H1 (cell line): ENCODE data around the gene RER1. TPM values are rescaled to one million over a fixed set of nuclear protein-coding genes. Genes with fewer than 3 reads are reported as not detected.

Experiments used
- CBX5 ChIP-seq: fragments of 300-800, 300-1000 bp; sonication (generic); IDR thresholded peaks from 2 replicates; pipeline ENCODE4 v1.7.1; 2016; ENCODE audit warnings: antibody characterized with exemption, low read length, low read depth
- HDAC6 ChIP-seq: IDR thresholded peaks from one replicate; pipeline ENCODE4 v1.7.1; 2012; ENCODE audit warnings: low read depth, mild to moderate bottlenecking, inconsistent platforms, low read length, moderate library complexity
- SP4 ChIP-seq: IDR thresholded peaks from 2 replicates; pipeline ENCODE4 v1.6.1; 2012; ENCODE audit warnings: low read length, inconsistent platforms
- polyA plus RNA-seq, 7 experiments: library from polyadenylated mRNA; depleted of rRNA in 3 of 7; stranded (reverse) in 5 of 7; unstranded in 2 of 7; fragments of >200 nt in 5 of 7; fragments of 200-250 nt in 2 of 7; gene quantifications; 1 replicate in 5 of 7; 2 replicates in 1 of 7; 4 replicates in 1 of 7; pipeline versions ENCODE4 v1.2.1 to v1.2.3, GENCODE V29; 2011 to 2013; ENCODE audit warnings: missing spikeins in 2 of 7, mixed read lengths in 2 of 7
- total RNA-seq: library from RNA; stranded (reverse); fragmentation: NEBNext Ultra II Directional; extraction: Animal tissue kit (Norgen Biotek cat#: 25700); gene quantifications from 2 replicates; pipeline ENCODE4 v1.2.1, GENCODE V29; 2021

The RER1 gene
- total and polyA plus RNA-seq, 2 of the 8 experiments (the other 6 are each of a cell fraction or from before 2014, with no cell fraction given): 102 to 134 TPM

DNA sequence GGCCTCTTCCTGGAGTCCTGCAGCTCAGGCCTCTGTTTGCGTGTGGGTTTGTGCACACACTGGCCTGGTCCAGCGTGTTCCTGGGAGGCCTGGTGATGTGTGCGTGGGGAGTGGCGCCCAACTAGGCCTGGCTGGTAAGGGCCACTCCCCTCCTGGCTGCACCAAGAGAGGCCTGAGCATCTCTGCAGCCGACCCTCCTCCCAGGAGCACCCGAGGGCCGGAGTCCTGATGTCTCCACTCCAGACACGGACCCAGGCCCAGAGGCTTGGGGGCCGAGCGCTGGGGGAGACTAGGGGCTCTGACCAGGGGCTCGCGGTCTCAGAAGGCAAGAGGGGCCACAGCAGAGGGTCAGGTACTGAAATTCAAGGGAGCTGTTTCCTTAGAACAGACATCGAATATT lies 33.6 kb upstream of the RER1 start (continued):
- TF ChIP-seq HDAC6: no peak
- no peak for TF ChIP-seq CBX5
- TF ChIP-seq SP4: no peak
